CD4-positive, alpha-beta memory T cell (primary cell): Measurements from ENCODE around the gene PACSIN1. TPM values are rescaled to one million over a fixed set of nuclear protein-coding genes. Genes with fewer than 3 reads are reported as not detected.
A peak's percentile ranks its signal among the peaks of the same experiment; 100 is the strongest.

ENCODE experiments used
- CTCF ChIA-PET: fragments of 350-600 bp; sonication (Branson Sonifier 250); formaldehyde crosslinking; loops from one replicate; lab custom pipeline; 2021; ENCODE audit warnings: inconsistent platforms; ENCODE audit not compliant: partially characterized antibody; lab: Charles Lee
- POLR2A ChIA-PET: fragments of 350-600 bp; sonication (Branson Sonifier 250); formaldehyde crosslinking; loops from one replicate; lab custom pipeline; 2021; ENCODE audit not compliant: partially characterized antibody; lab: Charles Lee
- DNase-seq, 5 donors: peaks; one replicate each; pipeline versions ENCODE4 v3.0.0 to v3.0.0-alpha.2; 2020 to 2022; ENCODE audit warnings: mixed read lengths in 1 of 5
- H3K27ac ChIP-seq: one replicate; pipeline ENCODE4 v1.7.0; 2013; ENCODE audit warnings: low read depth, low read length
- H3K27me3 ChIP-seq: 2 replicates; pipeline ENCODE4 v1.7.0; 2013; ENCODE audit warnings: mild to moderate bottlenecking, low read length, moderate library complexity; ENCODE audit not compliant: insufficient read depth
- H3K36me3 ChIP-seq: 2 replicates; pipeline ENCODE4 v1.7.0; 2013; ENCODE audit warnings: mild to moderate bottlenecking, low read length, moderate library complexity; ENCODE audit not compliant: insufficient read depth
- H3K4me1 ChIP-seq: 2 replicates; pipeline ENCODE4 v1.7.0; 2013; ENCODE audit warnings: mild to moderate bottlenecking, low read length, moderate library complexity; ENCODE audit not compliant: insufficient read depth
- H3K4me3 ChIP-seq, 2 donors: one replicate each; pipeline ENCODE4 v1.7.0; 2013; ENCODE audit warnings: low read length in 2 of 2, mild to moderate bottlenecking in 1 of 2
- H3K9me3 ChIP-seq, 2 donors: one replicate each; pipeline ENCODE4 v1.7.0; 2013; ENCODE audit warnings: low read length in 2 of 2, control low read depth in 1 of 2; ENCODE audit not compliant: control insufficient read depth in 1 of 2
- H3K27ac Mint-ChIP-seq, 7 donors: one replicate each; pipeline ENCODE4 v1.8.0; 2020 to 2021; ENCODE audit warnings: mixed read lengths in 7 of 7, mild to moderate bottlenecking in 6 of 7, inconsistent platforms in 3 of 7, moderate library complexity in 3 of 7
- H3K27me3 Mint-ChIP-seq, 2 donors: one replicate each; pipeline ENCODE4 v1.8.0; 2020 to 2021; ENCODE audit warnings: mixed read lengths in 2 of 2
- H3K36me3 Mint-ChIP-seq, 2 donors: one replicate each; pipeline ENCODE4 v1.8.0; 2020 to 2021; ENCODE audit warnings: mixed read lengths in 2 of 2, inconsistent platforms in 1 of 2, mild to moderate bottlenecking in 1 of 2
- H3K4me1 Mint-ChIP-seq, 4 donors: one replicate each; pipeline ENCODE4 v1.8.0; 2020 to 2021; ENCODE audit warnings: mixed read lengths in 4 of 4, mild to moderate bottlenecking in 1 of 4
- H3K4me3 Mint-ChIP-seq, 8 donors: one replicate each; pipeline ENCODE4 v1.8.0; 2020 to 2021; ENCODE audit warnings: mixed read lengths in 8 of 8, mild to moderate bottlenecking in 7 of 8, moderate library complexity in 6 of 8, inconsistent platforms in 3 of 8
- H3K9me3 Mint-ChIP-seq, 8 donors: one replicate each; pipeline ENCODE4 v1.8.0; 2020 to 2021; ENCODE audit warnings: mixed read lengths in 8 of 8, mild to moderate bottlenecking in 5 of 8, inconsistent platforms in 3 of 8, moderate library complexity in 1 of 8
- intact Hi-C: fragments of 100-400 bp; cut with micrococcal nuclease; formaldehyde crosslinking; loops from one replicate; pipeline ENCODE4 v1.15.1; 2023
- polyA plus RNA-seq, 2 donors: library from polyadenylated mRNA; unstranded; fragments of 300-500 nt; fragmentation: Illumina TruSeq; gene quantifications; one replicate each; pipeline ENCODE4 v1.2.3, GENCODE V29; 2021
- total RNA-seq, 2 experiments: library from RNA; stranded (reverse); gene quantifications; one replicate each; pipeline ENCODE4 v1.2.3, GENCODE V29; 2021

PACSIN1 gene
- total and polyA plus RNA-seq, 4 experiments from 2014 or later: 0.92 to 2.3 (median 2.0) TPM; not detected in 1

DNA sequence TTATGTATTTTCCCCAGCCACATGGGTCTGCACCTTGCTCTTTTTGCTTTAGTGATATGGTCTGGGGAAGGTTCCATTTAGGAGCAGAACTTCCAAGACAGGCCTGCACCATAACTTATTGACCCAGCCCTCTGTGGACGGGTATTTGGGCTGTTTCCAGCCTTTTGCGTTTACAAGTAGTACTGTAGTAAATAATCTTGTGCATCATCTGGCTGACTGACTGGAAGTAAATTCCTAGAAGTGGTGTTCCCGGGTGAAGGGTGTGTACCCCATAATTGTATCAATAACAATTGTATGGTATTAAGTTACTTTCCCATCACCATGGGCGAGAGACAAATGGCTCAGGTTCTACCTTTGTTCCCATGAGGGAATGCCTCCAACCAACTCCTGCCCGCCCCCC is 58.6 kb downstream of the PACSIN1 start:
- ChIA-PET CTCF (no interaction called here), POLR2A (no interaction called here)
- Histone ChIP-seq H3K4me3 (no peak overlapping the region), H3K27me3 (no peaks in the 10 kb centered on the region), H3K9me3 (no peaks in the 10 kb centered on the region), H3K4me1 (peaks cover 15% of the 10 kb centered on the region), H3K36me3 (no peaks in the 10 kb centered on the region), H3K27ac (no peak overlapping the region)
- Mint-ChIP-seq H3K27me3 (no peaks in the 10 kb centered on the region), H3K4me3 (no peak overlapping the region), H3K36me3 (no peaks in the 10 kb centered on the region), H3K9me3 (no peaks in the 10 kb centered on the region), H3K4me1 (peaks cover 6 to 17% (median 9%) of the 10 kb centered on the region in 4 donors), H3K27ac (peak overlapping the region in 2 of 7 donors; percentile 18 to 37)
- DNase-seq: no peak
- intact Hi-C loops: no loop called here

DNA sequence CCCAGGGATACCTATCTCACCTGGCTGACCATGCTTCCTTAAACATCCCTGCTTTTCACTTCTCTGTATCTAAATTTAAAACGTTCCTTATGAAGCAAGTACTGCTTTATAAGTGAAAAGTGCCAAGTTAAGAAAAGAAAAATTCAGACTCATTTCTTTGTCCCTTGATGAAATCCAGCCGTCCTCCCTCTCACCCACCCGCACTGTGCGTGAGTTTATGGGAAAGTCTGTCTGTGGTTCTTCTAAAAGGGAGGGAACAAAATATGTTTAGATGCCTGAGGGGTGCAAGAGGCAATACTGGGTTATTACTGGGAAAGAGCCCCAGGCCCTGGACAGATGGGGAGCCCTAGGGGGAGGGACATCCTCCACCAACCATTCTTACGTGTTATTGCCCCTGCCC is 59.1 kb downstream of the PACSIN1 start:
- Histone ChIP-seq H3K9me3 (no peaks in the 10 kb centered on the region), H3K27ac (no peak overlapping the region), H3K36me3 (no peaks in the 10 kb centered on the region), H3K4me3 (no peak overlapping the region), H3K4me1 (peaks cover 15% of the 10 kb centered on the region), H3K27me3 (no peaks in the 10 kb centered on the region)
- DNase-seq: no peak
- Mint-ChIP-seq H3K4me3 (no peak overlapping the region), H3K36me3 (no peaks in the 10 kb centered on the region), H3K4me1 (peaks cover 6 to 17% (median 9%) of the 10 kb centered on the region in 4 donors), H3K27me3 (no peaks in the 10 kb centered on the region), H3K27ac (no peak overlapping the region), H3K9me3 (no peaks in the 10 kb centered on the region)
- intact Hi-C loops: loop anchor here (5.0 kb wide), 1 partner anchor 267 kb away; the partner anchor contains the start of gene BLTP3A
- ChIA-PET POLR2A (no interaction called here), CTCF (no interaction called here)

DNA sequence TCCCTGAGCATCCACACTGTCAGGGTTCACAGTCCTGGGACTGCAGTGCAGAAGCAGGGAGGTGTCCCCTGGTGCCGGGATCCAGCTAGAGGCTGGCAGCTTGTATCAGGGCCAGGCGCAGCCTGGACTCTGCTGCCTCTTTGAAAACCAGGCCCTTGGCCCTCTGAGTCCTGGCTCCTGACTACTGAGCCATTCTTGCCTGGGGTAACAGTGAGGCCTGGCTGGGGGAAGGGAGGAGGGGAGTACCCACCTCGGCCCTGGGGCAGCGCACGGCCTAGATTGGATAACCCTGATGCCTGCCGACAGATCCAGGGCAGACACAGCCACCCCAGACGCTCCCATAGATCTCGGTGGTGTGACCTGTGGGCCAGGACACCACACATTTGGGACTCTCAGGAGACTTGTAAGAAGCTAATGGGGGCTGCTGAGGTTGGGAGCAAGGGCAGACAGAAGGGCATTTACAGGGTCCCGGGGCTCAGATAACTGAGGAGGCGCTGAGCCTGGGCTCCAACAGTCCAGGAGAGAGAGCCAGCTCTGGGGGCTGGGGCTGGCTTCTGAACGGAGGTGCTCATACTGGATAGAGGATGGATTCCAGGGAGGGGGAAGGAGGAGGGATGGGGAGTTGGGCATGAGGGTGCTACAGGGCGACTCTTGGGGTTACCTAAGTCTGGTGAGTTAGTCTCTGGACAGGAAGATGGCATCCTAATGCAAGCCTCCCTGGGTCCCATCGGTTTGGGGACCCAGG is 59.7 kb downstream of the PACSIN1 start:
- CTCF ChIA-PET: interaction anchor here (0.8 to 1.2 kb wide), 4 partner anchors 23 to 784 kb away, joined by 3 to 4 read pairs (median 3); partner anchors contain the start of gene SNRPC
- H3K9me3 Mint-ChIP-seq: no peaks in the 10 kb centered on the region

DNA sequence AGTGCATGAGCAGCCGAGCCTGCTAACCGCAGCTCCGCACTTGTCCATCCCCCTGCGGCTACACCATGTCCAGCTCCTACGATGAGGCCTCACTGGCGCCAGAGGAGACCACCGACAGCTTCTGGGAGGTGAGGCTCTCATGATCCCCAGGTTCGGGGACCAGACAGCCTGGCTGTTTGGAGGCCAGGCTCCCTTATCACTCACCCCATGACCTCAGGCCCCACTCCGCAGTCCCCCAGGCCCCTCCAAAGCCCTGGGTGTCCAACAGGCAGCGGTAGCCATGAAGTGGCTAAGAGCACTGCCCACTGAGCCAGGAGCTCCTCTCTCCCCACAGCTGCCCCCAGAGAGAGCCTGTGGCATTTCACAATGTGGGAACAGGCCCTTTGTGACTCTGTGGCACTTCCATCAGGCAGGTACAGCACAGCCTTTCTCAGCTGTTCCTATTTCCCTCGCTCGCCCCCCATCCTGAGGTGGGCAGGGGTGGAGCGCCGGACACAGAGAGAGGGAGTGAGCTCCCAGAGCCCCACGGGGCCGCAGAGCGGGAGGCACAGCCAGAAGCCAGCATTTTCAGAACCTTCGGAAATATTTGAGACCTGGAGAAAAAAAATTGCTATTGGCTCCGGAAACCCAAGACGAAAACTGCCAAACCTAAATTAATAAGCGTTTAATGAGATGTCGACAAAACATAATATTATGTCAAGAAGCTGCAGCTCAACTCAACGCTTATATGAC is 60.5 kb downstream of the PACSIN1 start:
- ChIA-PET CTCF (interaction anchor here (0.8 to 2.5 kb wide), 8 partner anchors 24 to 785 kb away, joined by 3 to 21 read pairs (median 4); partner anchors contain the start of gene SNRPC), POLR2A (interaction anchor here (1.0 kb wide), 2 partner anchors 100 to 265 kb away, joined by 3 read pairs; partner anchors contain the start of genes BLTP3A and RPS10)
- no peak overlapping the region for H3K4me3 ChIP-seq
- Mint-ChIP-seq H3K27me3 (no peaks in the 10 kb centered on the region), H3K9me3 (no peaks in the 10 kb centered on the region), H3K4me1 (peaks cover 5 to 17% (median 7%) of the 10 kb centered on the region in 4 donors), H3K36me3 (no peaks in the 10 kb centered on the region), H3K4me3 (no peak overlapping the region), H3K27ac (peak overlapping the region in 4 of 7 donors; percentile 27 to 78 (median 46))
- no peak overlapping the region for H3K27ac ChIP-seq
- peaks cover 15% of the 10 kb centered on the region for H3K4me1 ChIP-seq
- no peaks in the 10 kb centered on the region for H3K9me3 ChIP-seq
- DNase-seq: peak in 1 of 5 donors; percentile 2
- no peaks in the 10 kb centered on the region for H3K36me3 ChIP-seq
- intact Hi-C loops: loop anchor here (2.0 to 5.0 kb wide), 2 partner anchors 266 to 278 kb away; partner anchors contain the start of genes BLTP3A and SMIM29
- no peaks in the 10 kb centered on the region for H3K27me3 ChIP-seq

More for the DNA sequence above, 59.7 kb downstream of the PACSIN1 start:
- no peaks in the 10 kb centered on the region for H3K36me3 Mint-ChIP-seq
- POLR2A ChIA-PET: interaction anchor here (1.0 kb wide), 1 partner anchor 99 kb away, joined by 3 read pairs; the partner anchor contains the start of gene RPS10
- Histone ChIP-seq H3K9me3 (no peaks in the 10 kb centered on the region), H3K4me3 (no peak overlapping the region), H3K27ac (no peak overlapping the region), H3K27me3 (no peaks in the 10 kb centered on the region), H3K4me1 (peaks cover 15% of the 10 kb centered on the region), H3K36me3 (no peaks in the 10 kb centered on the region)
- no peak for DNase-seq
- no peaks in the 10 kb centered on the region for H3K27me3 Mint-ChIP-seq
- peak overlapping the region in 1 of 8 donors; percentile 21 for H3K4me3 Mint-ChIP-seq
- intact Hi-C loops: loop anchor here (2.0 to 5.0 kb wide), 2 partner anchors 267 to 277 kb away; partner anchors contain the start of genes BLTP3A and SMIM29
- peaks cover 6 to 17% (median 9%) of the 10 kb centered on the region in 4 donors for H3K4me1 Mint-ChIP-seq
- H3K27ac Mint-ChIP-seq: peak overlapping the region in 5 of 7 donors; percentile 41 to 69 (median 46)

DNA sequence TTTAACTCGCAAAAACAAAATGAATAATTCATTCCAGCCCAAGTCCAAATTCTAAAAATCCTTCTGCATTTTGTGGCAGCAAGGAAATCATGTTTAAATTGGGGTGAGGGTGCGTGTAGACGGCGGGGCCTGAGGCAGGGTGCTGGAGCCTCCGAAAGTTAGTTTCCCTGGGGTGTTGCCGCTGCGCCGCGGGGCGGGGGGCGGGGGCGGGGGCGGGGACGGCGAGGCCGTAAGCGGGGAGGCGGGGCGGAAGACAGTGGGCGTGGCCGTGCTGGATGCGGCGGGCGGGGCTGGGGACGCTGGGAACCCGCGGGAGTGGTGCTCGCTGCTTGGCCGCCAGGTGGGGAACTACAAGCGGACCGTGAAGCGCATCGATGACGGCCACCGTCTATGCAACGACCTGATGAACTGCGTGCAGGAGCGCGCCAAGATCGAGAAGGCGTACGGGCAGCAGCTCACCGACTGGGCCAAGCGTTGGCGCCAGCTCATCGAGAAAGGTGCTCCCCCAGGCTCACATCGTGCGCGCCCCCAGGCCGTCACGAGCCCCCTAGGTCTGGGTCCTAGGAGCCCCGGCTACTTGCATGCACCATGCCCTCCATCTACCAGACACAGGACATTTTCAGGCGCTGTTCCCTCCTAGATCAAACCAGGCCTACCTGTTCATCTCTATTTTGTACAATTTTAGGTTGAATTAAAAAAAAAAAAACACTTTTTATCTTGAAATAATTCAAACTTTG is 61.3 kb downstream of the PACSIN1 start:
- Mint-ChIP-seq H3K9me3 (no peaks in the 10 kb centered on the region), H3K27ac (peak overlapping the region; percentile 27 to 78 (median 68)), H3K4me1 (peaks cover 5 to 17% (median 7%) of the 10 kb centered on the region in 4 donors), H3K4me3 (peak overlapping the region in 6 of 8 donors; percentile 57 to 70 (median 64)), H3K36me3 (no peaks in the 10 kb centered on the region), H3K27me3 (no peaks in the 10 kb centered on the region)
- no peaks in the 10 kb centered on the region for H3K27me3 ChIP-seq
- intact Hi-C loops: loop anchor here (1.0 to 5.0 kb wide), 5 partner anchors 82 to 613 kb away; partner anchors contain the start of genes BLTP3A and SMIM29
- no peaks in the 10 kb centered on the region for H3K9me3 ChIP-seq
- ChIA-PET CTCF (interaction anchor here (0.8 to 2.5 kb wide), 8 partner anchors 10 to 277 kb away, joined by 3 to 21 read pairs (median 4); partner anchors contain the start of gene SNRPC), POLR2A (interaction anchor here (0.8 to 1.0 kb wide), 4 partner anchors 15 to 361 kb away, joined by 3 read pairs; partner anchors contain the start of genes ANKS1A, BLTP3A and RPS10)
- no peaks in the 10 kb centered on the region for H3K36me3 ChIP-seq
- DNase-seq: peak; percentile 93 to 94 (median 93)
- peak overlapping the region in 1 of 2 donors; percentile 20 for H3K4me3 ChIP-seq
- H3K4me1 ChIP-seq: peaks cover 15% of the 10 kb centered on the region
- H3K27ac ChIP-seq: no peak overlapping the region
